ENCODE data around the gene PDCD6IP.
"Not testable (repeated sequence)": the region's sequence is repeated elsewhere in the genome, so short reads cannot be mapped to it uniquely, and the experiment has no call there.

The PDCD6IP gene

DNA sequence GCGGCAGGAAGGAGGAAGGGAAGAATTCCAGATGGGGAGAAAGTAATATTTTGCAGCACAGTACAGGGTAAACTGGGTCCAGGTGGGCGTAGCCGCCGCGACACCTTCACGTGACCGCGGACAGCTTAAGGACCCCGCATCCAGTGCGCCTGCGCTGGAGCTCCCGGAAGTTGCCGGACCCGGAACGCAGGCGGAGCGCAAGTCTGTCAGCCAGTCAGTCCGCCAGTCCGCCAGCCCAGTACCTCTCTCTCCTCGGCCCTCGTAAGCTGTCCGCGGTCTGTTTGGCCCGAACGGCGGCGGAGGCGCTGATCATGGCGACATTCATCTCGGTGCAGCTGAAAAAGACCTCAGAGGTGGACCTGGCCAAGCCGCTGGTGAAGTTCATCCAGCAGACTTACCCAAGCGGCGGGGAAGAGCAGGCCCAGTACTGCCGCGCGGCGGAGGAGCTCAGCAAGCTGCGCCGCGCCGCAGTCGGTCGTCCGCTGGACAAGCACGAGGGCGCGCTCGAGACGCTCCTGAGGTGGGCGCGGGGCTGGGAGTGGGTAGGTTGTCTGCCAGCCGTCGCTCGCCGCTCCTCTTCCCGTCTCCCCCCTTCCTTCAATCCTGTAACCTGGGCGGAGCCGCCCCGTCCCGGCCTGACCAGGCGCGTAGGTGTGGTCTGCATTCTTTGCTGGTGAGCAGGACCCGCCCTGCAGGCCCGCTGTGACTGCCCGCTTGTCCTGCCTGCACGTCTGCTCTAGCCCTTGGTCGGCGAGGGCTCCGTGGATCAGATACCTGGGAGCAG is at the start of gene PDCD6IP:
Gene PDCD6IP (plus strand): TSS at position 213 of the 784 bp plus-strand sequence. CDS start 99 bp downstream, at position 312.
- H3K27me3 Mint-ChIP-seq, result no peaks in the 10 kb centered on the region
- peak within 1 kb of the TSS; percentile 97 for H3K27ac Mint-ChIP-seq
- DNase-seq, result peak; percentile 93

GRCh38 chr3:33749546-33750210 is 48.8 kb upstream of the PDCD6IP start:
- H3K36me3 Mint-ChIP-seq (ENCODE audit: low read depth), result peaks cover 2% of the 10 kb centered on the region
- H3K4me3 Mint-ChIP-seq, result no peak overlapping the region
- H3K27ac Mint-ChIP-seq, result no peak overlapping the region
- DNase-seq, result no peak
- peaks cover 6% of the 10 kb centered on the region for H3K9me3 Mint-ChIP-seq
- H3K4me1 Mint-ChIP-seq (ENCODE audit: low read depth), result peaks cover 13% of the 10 kb centered on the region
- H3K27me3 Mint-ChIP-seq, result peaks cover 13% of the 10 kb centered on the region

More for the DNA sequence above, at the start of gene PDCD6IP:
- peaks cover 59% of the 10 kb centered on the region for H3K4me1 Mint-ChIP-seq (ENCODE audit: low read depth)
- H3K4me3 Mint-ChIP-seq, result peak within 1 kb of the TSS; percentile 92
- H3K36me3 Mint-ChIP-seq (ENCODE audit: low read depth), result peaks cover 44% of the 10 kb centered on the region
- H3K9me3 Mint-ChIP-seq, result no peaks in the 10 kb centered on the region

GRCh38 chr3:33750211-33750548 is 48.2 kb upstream of the PDCD6IP start:
- H3K36me3 Mint-ChIP-seq (ENCODE audit: low read depth), result peaks cover 2% of the 10 kb centered on the region
- peaks cover 12% of the 10 kb centered on the region for H3K27me3 Mint-ChIP-seq
- H3K4me3 Mint-ChIP-seq, result no peak overlapping the region
- H3K9me3 Mint-ChIP-seq, result peaks cover 9% of the 10 kb centered on the region
- DNase-seq, result no peak
- H3K27ac Mint-ChIP-seq, result no peak overlapping the region
- H3K4me1 Mint-ChIP-seq (ENCODE audit: low read depth), result peaks cover 13% of the 10 kb centered on the region

- DNase-seq, result no peak
- Mint-ChIP-seq H3K9me3 (peaks cover 9% of the 10 kb centered on the region), H3K4me1 (ENCODE audit: low read depth) (peaks cover 13% of the 10 kb centered on the region), H3K4me3 (no peak overlapping the region), H3K36me3 (ENCODE audit: low read depth) (peaks cover 2% of the 10 kb centered on the region), H3K27ac (no peak overlapping the region), H3K27me3 (peaks cover 11% of the 10 kb centered on the region)
Measured at GRCh38 chr3:33751336-33751735, 47.1 kb upstream of the PDCD6IP start.

DNA sequence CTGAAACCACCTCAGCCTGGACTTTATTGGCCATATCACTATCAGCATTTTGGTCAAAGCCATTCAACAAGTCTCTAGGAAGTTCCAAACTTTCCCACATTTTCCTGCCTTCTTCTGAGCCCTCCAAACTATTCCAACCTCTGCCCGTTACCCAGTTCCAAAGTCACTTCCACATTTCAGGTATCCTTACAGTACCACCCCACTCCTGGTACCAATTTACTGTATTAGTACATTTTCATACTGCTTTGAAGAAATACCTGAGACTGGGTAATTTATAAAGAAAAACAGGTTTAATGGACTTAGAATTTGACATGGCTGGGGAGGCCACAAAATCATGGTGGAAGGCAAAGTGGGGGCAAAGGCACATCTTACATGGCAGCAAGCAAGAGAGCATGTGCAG is 44.0 kb upstream of the PDCD6IP start:
- not testable (repeated sequence) for DNase-seq; H3K4me3 Mint-ChIP-seq; H3K27ac Mint-ChIP-seq; H3K9me3 Mint-ChIP-seq; H3K27me3 Mint-ChIP-seq; H3K36me3 Mint-ChIP-seq (ENCODE audit: low read depth)
- H3K4me1 Mint-ChIP-seq (ENCODE audit: low read depth), result peaks cover 13% of the 10 kb centered on the region

DNA sequence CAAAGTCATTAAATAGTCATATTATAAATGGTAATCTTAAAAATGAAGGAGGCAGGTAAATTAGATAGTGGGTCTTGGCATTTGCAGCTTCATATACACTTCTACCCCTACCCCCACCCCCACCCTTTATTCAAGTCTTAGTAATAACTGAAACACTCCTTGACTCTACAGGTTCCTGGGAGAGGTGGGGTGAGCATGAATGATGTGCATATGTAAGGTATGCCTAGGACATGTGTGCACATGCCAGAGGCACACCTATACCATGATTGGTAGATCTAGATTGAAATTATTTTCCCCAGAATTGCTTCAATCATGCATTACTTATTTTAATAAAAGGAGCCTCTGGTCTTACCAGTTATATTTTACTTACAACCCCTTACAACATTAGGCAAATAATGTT is 40.1 kb upstream of the PDCD6IP start:
- H3K4me3 Mint-ChIP-seq, result no peak overlapping the region
- H3K9me3 Mint-ChIP-seq, result peaks cover 9% of the 10 kb centered on the region
- no peak overlapping the region for H3K27ac Mint-ChIP-seq
- H3K27me3 Mint-ChIP-seq, result peaks cover 10% of the 10 kb centered on the region
- no peaks in the 10 kb centered on the region for H3K4me1 Mint-ChIP-seq (ENCODE audit: low read depth)
- DNase-seq, result no peak
- H3K36me3 Mint-ChIP-seq (ENCODE audit: low read depth), result peaks cover 2% of the 10 kb centered on the region

DNA sequence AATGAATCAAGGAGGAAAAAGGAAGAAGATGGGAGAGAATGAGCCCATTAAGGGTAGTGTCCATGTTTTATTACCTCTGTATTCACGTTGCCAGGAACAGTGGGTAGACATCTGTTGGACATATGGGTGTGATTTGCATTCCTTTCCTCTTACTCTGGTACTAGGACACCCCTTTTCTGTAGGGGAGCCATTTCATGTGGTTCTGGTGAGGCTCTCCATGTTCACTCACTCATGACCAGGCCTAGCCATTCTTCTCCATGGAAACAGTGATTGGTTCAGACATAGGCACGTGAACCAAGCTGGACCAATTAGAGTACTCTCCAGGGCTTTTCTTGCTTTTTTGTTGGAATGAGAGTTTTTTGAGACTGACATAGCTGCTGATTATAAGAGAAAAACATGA is 39.6 kb upstream of the PDCD6IP start:
- Mint-ChIP-seq H3K36me3 (ENCODE audit: low read depth) (peaks cover 2% of the 10 kb centered on the region), H3K4me1 (ENCODE audit: low read depth) (no peaks in the 10 kb centered on the region), H3K4me3 (no peak overlapping the region), H3K27ac (no peak overlapping the region), H3K27me3 (peaks cover 15% of the 10 kb centered on the region), H3K9me3 (peaks cover 9% of the 10 kb centered on the region)
- DNase-seq, result no peak

GRCh38 chr3:33768578-33769330 is 29.7 kb upstream of the PDCD6IP start:
- Mint-ChIP-seq H3K9me3 (no peaks in the 10 kb centered on the region), H3K27me3 (peaks cover 10% of the 10 kb centered on the region), H3K4me1 (ENCODE audit: low read depth) (no peaks in the 10 kb centered on the region), H3K36me3 (ENCODE audit: low read depth) (no peaks in the 10 kb centered on the region), H3K4me3 (no peak overlapping the region), H3K27ac (no peak overlapping the region)
- no peak for DNase-seq

DNA sequence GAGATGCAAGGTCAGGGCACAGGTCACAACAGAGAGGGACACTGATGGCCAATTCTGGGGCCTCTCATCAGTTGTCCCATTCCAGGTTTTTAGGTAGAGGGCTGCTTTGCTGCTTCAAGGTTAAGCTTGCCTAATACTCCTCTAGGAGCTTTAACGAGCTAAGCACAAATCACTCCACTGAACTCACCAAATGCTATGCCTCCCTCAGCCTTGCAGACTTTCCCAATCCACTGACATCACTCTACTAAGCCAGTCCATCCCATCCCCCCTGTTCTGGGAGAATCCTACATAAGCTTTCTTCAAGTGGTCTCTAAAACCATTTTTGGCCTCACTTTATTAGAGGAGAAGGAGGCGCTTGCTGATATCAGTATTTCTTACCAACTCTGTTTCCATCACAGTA is 24.8 kb upstream of the PDCD6IP start:
- H3K4me1 Mint-ChIP-seq (ENCODE audit: low read depth), result no peaks in the 10 kb centered on the region
- no peak overlapping the region for H3K27ac Mint-ChIP-seq
- H3K27me3 Mint-ChIP-seq, result peaks cover 3% of the 10 kb centered on the region
- no peak overlapping the region for H3K4me3 Mint-ChIP-seq
- no peaks in the 10 kb centered on the region for H3K36me3 Mint-ChIP-seq (ENCODE audit: low read depth)
- H3K9me3 Mint-ChIP-seq, result no peaks in the 10 kb centered on the region
- no peak for DNase-seq

DNA sequence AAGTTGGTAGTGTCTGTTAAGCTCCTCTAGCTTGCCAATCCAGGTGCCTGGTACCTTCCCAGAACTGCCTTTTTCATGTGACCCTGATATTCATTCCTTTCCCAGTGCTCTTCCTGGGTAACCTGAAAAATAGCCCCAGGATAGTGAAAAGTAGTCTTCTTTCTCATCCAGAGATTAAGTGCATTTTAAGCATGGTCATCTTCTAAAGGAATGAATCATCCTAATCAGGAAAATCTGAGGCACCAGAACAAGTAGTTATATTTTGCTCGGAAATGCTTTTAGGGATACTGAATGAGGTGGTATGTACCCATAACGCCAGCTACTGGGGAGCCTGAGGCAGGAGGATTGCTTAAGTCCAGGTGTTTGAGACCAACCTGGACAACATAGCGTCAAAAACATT is 23.1 kb upstream of the PDCD6IP start:
- no peak overlapping the region for H3K27ac Mint-ChIP-seq
- peaks cover 2% of the 10 kb centered on the region for H3K27me3 Mint-ChIP-seq
- no peak overlapping the region for H3K4me3 Mint-ChIP-seq
- no peaks in the 10 kb centered on the region for H3K9me3 Mint-ChIP-seq
- H3K4me1 Mint-ChIP-seq (ENCODE audit: low read depth), result no peaks in the 10 kb centered on the region
- no peak for DNase-seq
- H3K36me3 Mint-ChIP-seq (ENCODE audit: low read depth), result no peaks in the 10 kb centered on the region

DNA sequence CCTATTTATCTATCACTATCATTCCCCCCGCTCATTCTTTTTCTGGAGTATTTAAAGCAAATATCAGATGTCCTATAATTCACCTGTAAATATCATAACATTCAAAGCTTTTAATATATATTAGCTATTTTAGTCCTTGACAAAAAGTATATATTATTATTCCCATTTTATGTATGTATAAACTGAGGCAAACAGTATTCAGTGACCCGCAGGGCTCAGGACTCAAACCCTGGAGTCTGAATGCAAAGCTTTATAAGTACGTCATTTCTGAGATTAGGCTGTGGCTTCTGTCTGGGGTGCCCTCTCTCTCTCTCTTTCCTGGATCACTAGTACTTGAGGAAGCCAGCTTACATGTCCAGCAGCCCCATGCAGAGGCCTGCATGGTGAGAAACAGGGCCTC is 20.4 kb upstream of the PDCD6IP start:
- no peak overlapping the region for H3K4me3 Mint-ChIP-seq
- no peaks in the 10 kb centered on the region for H3K36me3 Mint-ChIP-seq (ENCODE audit: low read depth)
- H3K4me1 Mint-ChIP-seq (ENCODE audit: low read depth), result no peaks in the 10 kb centered on the region
- no peak for DNase-seq
- no peak overlapping the region for H3K27ac Mint-ChIP-seq
- no peaks in the 10 kb centered on the region for H3K27me3 Mint-ChIP-seq
- no peaks in the 10 kb centered on the region for H3K9me3 Mint-ChIP-seq

GRCh38 chr3:33779751-33780150 is 18.7 kb upstream of the PDCD6IP start:
- Mint-ChIP-seq H3K27ac (no peak overlapping the region), H3K36me3 (ENCODE audit: low read depth) (no peaks in the 10 kb centered on the region), H3K4me3 (no peak overlapping the region), H3K27me3 (no peaks in the 10 kb centered on the region), H3K4me1 (ENCODE audit: low read depth) (no peaks in the 10 kb centered on the region), H3K9me3 (no peaks in the 10 kb centered on the region)
- no peak for DNase-seq

GRCh38 chr3:33781413-33781812 is 17.0 kb upstream of the PDCD6IP start:
- H3K4me1 Mint-ChIP-seq (ENCODE audit: low read depth); H3K27me3 Mint-ChIP-seq; H3K27ac Mint-ChIP-seq; H3K36me3 Mint-ChIP-seq (ENCODE audit: low read depth); H3K9me3 Mint-ChIP-seq; DNase-seq; H3K4me3 Mint-ChIP-seq: not testable (repeated sequence)

- H3K27me3 Mint-ChIP-seq, result peaks cover 20% of the 10 kb centered on the region
Measured at GRCh38 chr3:33786565-33787327, 11.7 kb upstream of the PDCD6IP start.

More at GRCh38 chr3:33786565-33787327, 11.7 kb upstream of the PDCD6IP start:
- peaks cover 6% of the 10 kb centered on the region for H3K4me1 Mint-ChIP-seq (ENCODE audit: low read depth)
- no peak for DNase-seq
- H3K4me3 Mint-ChIP-seq, result peak overlapping the region; percentile 57
- H3K36me3 Mint-ChIP-seq (ENCODE audit: low read depth), result no peaks in the 10 kb centered on the region
- no peaks in the 10 kb centered on the region for H3K9me3 Mint-ChIP-seq
- no peak overlapping the region for H3K27ac Mint-ChIP-seq
